GM21528 (cell line): ENCODE data around the gene TNRC18.
"Not testable (repeated sequence)": the region's sequence is repeated elsewhere in the genome, so short reads cannot be mapped to it uniquely, and the experiment has no call there.

Source experiments
- ATAC-seq: cut with Tn5 transposase; IDR thresholded peaks from one replicate; pipeline ENCODE4 v1.9.1; 2021; ENCODE audit warnings: mild to moderate bottlenecking, moderate library complexity; ENCODE audit not compliant: unreplicated experiment, low FRiP score

TNRC18 gene

GRCh38 chr7:5278766-5279165, 144.9 kb downstream of the TNRC18 start:
- ATAC-seq = no peak

GRCh38 chr7:5276611-5277010, 147.0 kb downstream of the TNRC18 start:
- ATAC-seq = no peak

- ATAC-seq = not testable (repeated sequence)
Observed at GRCh38 chr7:5276123-5276522, 147.5 kb downstream of the TNRC18 start.

GRCh38 chr7:5275510-5275909, 148.1 kb downstream of the TNRC18 start:
- not testable (repeated sequence) for ATAC-seq

GRCh38 chr7:5274985-5275431, 148.6 kb downstream of the TNRC18 start:
- not testable (repeated sequence) for ATAC-seq

GRCh38 chr7:5274441-5274840, 149.2 kb downstream of the TNRC18 start:
- no peak for ATAC-seq

- ATAC-seq = not testable (repeated sequence)
Observed at GRCh38 chr7:5273831-5274405, 149.7 kb downstream of the TNRC18 start.

GRCh38 chr7:5270788-5271187, 152.8 kb downstream of the TNRC18 start:
- ATAC-seq = no peak

GRCh38 chr7:5269992-5270657, 153.5 kb downstream of the TNRC18 start:
- not testable (repeated sequence) for ATAC-seq

- not testable (repeated sequence) for ATAC-seq
Observed at GRCh38 chr7:5267829-5268228, 155.8 kb downstream of the TNRC18 start.

GRCh38 chr7:5266191-5267028, 157.2 kb downstream of the TNRC18 start:
- no peak for ATAC-seq

- no peak for ATAC-seq
Observed at GRCh38 chr7:5265320-5266190, 158.1 kb downstream of the TNRC18 start.

GRCh38 chr7:5263066-5263465, 160.6 kb downstream of the TNRC18 start:
- not testable (repeated sequence) for ATAC-seq

- ATAC-seq = not testable (repeated sequence)
Observed at GRCh38 chr7:5260530-5261068, 163.0 kb downstream of the TNRC18 start.
